ENCODE data around the gene GULP1. TPM values are rescaled to one million over a fixed set of nuclear protein-coding genes. Genes with fewer than 3 reads are reported as not detected.

Gene GULP1
- total RNA-seq, 1 experiment from 2014 or later, result 86.8 TPM

DNA sequence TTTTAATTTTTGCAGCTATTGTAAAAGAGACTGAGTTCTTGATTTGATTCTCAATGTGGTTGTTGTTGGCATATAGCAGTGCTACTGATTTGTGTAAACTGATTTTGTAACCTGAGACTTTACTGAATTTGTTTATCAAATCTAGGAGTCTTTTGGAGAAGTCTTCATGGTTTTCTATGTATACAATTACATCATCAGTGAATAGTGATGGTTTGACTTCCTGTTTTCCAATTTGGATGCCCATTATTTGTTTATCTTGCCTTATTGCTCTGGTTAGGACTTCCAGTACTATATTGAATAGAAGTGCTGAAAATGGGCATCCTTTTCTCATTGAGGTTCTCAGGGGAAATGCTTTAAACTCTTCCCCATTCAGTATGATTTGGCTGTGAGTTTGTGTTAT, 99.7 kb downstream of the GULP1 start:
- Mint-ChIP-seq H3K27ac (ENCODE audit: unreplicated experiment) (no peak overlapping the region), H3K9me3 (ENCODE audit: low read depth, unreplicated experiment) (no peaks in the 10 kb centered on the region), H3K36me3 (ENCODE audit: insufficient read depth, unreplicated experiment) (peaks cover 8% of the 10 kb centered on the region), H3K4me3 (ENCODE audit: low read depth, unreplicated experiment) (no peak overlapping the region), H3K4me1 (ENCODE audit: low read depth, unreplicated experiment) (peaks cover 31% of the 10 kb centered on the region), H3K27me3 (ENCODE audit: unreplicated experiment) (no peaks in the 10 kb centered on the region)
- intact Hi-C loops (cut with micrococcal nuclease; ENCODE audit: unreplicated experiment), result no loop called here
- CTCF ChIA-PET, result no interaction called here
- BruUV-seq (replicated peaks), result no TSS peak
- TF ChIP-seq, protein P1, sequence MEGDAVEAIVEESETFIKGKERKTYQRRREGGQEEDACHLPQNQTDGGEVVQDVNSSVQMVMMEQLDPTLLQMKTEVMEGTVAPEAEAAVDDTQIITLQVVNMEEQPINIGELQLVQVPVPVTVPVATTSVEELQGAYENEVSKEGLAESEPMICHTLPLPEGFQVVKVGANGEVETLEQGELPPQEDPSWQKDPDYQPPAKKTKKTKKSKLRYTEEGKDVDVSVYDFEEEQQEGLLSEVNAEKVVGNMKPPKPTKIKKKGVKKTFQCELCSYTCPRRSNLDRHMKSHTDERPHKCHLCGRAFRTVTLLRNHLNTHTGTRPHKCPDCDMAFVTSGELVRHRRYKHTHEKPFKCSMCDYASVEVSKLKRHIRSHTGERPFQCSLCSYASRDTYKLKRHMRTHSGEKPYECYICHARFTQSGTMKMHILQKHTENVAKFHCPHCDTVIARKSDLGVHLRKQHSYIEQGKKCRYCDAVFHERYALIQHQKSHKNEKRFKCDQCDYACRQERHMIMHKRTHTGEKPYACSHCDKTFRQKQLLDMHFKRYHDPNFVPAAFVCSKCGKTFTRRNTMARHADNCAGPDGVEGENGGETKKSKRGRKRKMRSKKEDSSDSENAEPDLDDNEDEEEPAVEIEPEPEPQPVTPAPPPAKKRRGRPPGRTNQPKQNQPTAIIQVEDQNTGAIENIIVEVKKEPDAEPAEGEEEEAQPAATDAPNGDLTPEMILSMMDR (IDR thresholded peaks at IDR 0.05; ENCODE audit: unreplicated experiment), result no peak
- DNase-seq, result no peak

DNA sequence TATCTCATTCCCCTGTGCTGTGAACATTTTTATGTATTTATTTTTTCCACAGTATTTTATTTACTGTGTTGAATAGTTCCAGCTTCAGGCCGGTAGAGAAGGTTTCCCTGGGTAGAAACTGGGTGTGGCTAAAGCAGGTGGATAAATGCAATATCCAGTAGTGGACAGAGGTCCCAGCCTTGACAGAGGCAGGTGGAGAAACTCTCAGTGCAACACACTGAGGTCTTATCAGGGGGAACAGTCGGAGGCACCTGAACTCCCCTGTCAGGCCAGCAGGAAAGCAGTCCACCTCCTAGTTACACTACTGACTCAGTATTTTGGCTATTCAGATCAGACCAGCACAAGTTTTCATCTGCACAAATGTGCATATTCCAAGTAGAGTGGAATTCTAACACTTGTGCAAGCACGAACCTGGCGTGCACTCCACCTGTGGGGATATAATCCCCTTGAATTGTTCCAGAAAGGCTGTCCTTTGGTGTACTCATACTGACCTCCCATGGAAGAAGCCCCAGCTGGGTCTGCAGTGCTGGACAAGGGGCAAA, 103.3 kb downstream of the GULP1 start:
- Mint-ChIP-seq H3K36me3 (ENCODE audit: insufficient read depth, unreplicated experiment) (peaks cover 5% of the 10 kb centered on the region), H3K27ac (ENCODE audit: unreplicated experiment) (no peak overlapping the region), H3K27me3 (ENCODE audit: unreplicated experiment) (no peaks in the 10 kb centered on the region), H3K4me1 (ENCODE audit: low read depth, unreplicated experiment) (peaks cover 42% of the 10 kb centered on the region), H3K9me3 (ENCODE audit: low read depth, unreplicated experiment) (no peaks in the 10 kb centered on the region), H3K4me3 (ENCODE audit: low read depth, unreplicated experiment) (no peak overlapping the region)
- CTCF ChIA-PET, result no interaction called here
- TF ChIP-seq, protein P1 (IDR thresholded peaks at IDR 0.05; ENCODE audit: unreplicated experiment), result no peak
- intact Hi-C loops (cut with micrococcal nuclease; ENCODE audit: unreplicated experiment), result no loop called here
- no TSS peak for BruUV-seq (replicated peaks)
- DNase-seq, result no peak

DNA sequence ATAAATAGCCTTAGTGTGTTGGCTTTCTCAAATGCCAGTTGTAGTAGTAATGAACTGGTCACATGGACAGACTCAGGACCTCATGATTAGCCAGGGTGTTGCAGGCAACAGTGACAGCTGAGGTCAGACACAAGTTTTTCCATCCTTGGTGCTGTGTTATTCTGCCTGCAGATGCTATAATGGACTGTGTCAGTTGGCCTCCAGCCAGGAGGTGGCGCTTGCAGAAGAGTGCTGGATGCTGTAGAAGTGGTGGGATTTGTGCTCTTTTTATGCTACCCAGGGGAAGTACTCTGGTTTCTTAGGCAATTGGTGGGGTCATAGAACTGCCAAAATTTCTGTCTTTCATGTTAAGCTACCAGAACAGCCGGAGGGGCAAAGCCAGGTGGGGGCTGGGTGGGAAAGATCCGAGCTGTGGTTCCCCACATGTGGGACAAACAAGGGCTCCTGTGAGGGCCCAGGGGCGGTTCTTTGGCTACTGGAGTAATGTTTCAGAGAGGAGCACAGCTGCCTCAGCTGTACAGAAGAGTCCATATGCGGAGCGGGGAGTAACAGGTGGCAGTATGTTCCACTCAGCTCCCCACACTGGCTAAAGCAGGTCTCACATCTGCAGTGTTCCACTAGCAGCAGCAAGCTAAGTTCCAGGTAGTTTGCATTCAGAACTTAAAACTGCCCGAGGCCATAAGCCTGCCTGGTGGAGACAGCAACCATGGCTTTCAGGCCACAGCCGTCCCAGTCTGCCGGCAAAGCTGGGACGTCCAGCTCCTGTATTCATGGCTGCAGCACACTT, 104.4 kb downstream of the GULP1 start:
- H3K4me3 Mint-ChIP-seq (ENCODE audit: low read depth, unreplicated experiment), result no peak overlapping the region
- BruUV-seq (replicated peaks), result no TSS peak
- no peak overlapping the region for H3K27ac Mint-ChIP-seq (ENCODE audit: unreplicated experiment)
- H3K4me1 Mint-ChIP-seq (ENCODE audit: low read depth, unreplicated experiment), result peaks cover 52% of the 10 kb centered on the region
- no peaks in the 10 kb centered on the region for H3K9me3 Mint-ChIP-seq (ENCODE audit: low read depth, unreplicated experiment)
- intact Hi-C loops (cut with micrococcal nuclease; ENCODE audit: unreplicated experiment), result no loop called here
- no peaks in the 10 kb centered on the region for H3K27me3 Mint-ChIP-seq (ENCODE audit: unreplicated experiment)
- TF ChIP-seq, protein P1 (IDR thresholded peaks at IDR 0.05; ENCODE audit: unreplicated experiment), result no peak
- no peak for DNase-seq
- H3K36me3 Mint-ChIP-seq (ENCODE audit: insufficient read depth, unreplicated experiment), result peaks cover 3% of the 10 kb centered on the region
- CTCF ChIA-PET, result no interaction called here

DNA sequence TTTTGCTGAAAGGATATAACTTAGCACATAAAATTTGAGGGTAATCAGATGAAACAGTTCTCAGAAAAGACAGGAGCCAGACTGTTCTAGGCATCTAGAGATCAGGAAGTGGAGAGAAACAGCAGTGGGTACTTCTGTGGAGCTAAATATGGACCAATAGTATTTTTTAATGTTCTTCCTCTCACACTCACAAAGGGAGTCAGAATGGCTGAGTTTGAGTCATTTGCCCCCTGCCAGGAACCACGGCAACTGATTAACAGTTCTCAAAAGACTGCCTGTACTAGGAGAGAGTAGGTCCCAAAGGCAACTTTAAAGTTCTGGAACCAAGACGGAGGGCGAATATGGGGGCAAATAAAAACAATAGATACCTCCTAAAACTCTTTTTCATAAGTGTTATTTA, 107.5 kb downstream of the GULP1 start:
- DNase-seq, result peak; percentile 28
- Mint-ChIP-seq H3K27me3 (ENCODE audit: unreplicated experiment) (no peaks in the 10 kb centered on the region), H3K4me1 (ENCODE audit: low read depth, unreplicated experiment) (peaks cover 34% of the 10 kb centered on the region), H3K27ac (ENCODE audit: unreplicated experiment) (peak overlapping the region; percentile 68), H3K9me3 (ENCODE audit: low read depth, unreplicated experiment) (no peaks in the 10 kb centered on the region), H3K4me3 (ENCODE audit: low read depth, unreplicated experiment) (peak overlapping the region; percentile 12), H3K36me3 (ENCODE audit: insufficient read depth, unreplicated experiment) (peaks cover 3% of the 10 kb centered on the region)
- BruUV-seq (replicated peaks), result no TSS peak
- CTCF ChIA-PET, result no interaction called here
- TF ChIP-seq, protein P1 (IDR thresholded peaks at IDR 0.05; ENCODE audit: unreplicated experiment), result no peak
- intact Hi-C loops (cut with micrococcal nuclease; ENCODE audit: unreplicated experiment), result no loop called here
